H1 (cell line): ENCODE results near the gene OR6V1. TPM values are rescaled to one million over a fixed set of nuclear protein-coding genes. Genes with fewer than 3 reads are reported as not detected.

ENCODE experiments used
- CTCF ChIA-PET: fragments of 300-600 bp; sonication (Branson Sonifier 250); formaldehyde crosslinking; loops from one replicate; lab custom pipeline; 2021; ENCODE audit not compliant: partially characterized antibody; lab: Charles Lee
- POLR2A ChIA-PET: fragments of 300-600 bp; sonication (Branson Sonifier 250); formaldehyde crosslinking; loops from one replicate; lab custom pipeline; 2021; ENCODE audit warnings: inconsistent platforms; ENCODE audit not compliant: partially characterized antibody; lab: Charles Lee
- DNase-seq, 2 experiments: peaks; one replicate each; pipeline versions ENCODE4 v3.0.0 to v3.0.0-alpha.2; 2010 to 2022; ENCODE audit warnings: low spot score in 2 of 2, low read depth in 1 of 2, mixed read lengths in 1 of 2
- FAIRE-seq: peaks from 2 replicates; lab custom pipeline; 2011; peaks lifted over from hg19 to GRCh38; lab: Jason Lieb, UNC
- H2AFZ ChIP-seq: 2 replicates; pipeline ENCODE4 v1.8.1; 2012; ENCODE audit warnings: low read length, inconsistent platforms
- H2AK5ac ChIP-seq: 2 replicates; pipeline ENCODE4 v1.6.1; 2013; ENCODE audit warnings: low read depth, low read length
- H2BK120ac ChIP-seq: replicated peaks from 2 replicates; pipeline ENCODE3; 2013; ENCODE audit warnings: low read depth, low read length, inconsistent platforms
- H2BK12ac ChIP-seq: 2 replicates; pipeline ENCODE4 v1.6.1; 2013; ENCODE audit warnings: low read depth, low read length
- H2BK15ac ChIP-seq: 2 replicates; pipeline ENCODE4 v1.6.1; 2013; ENCODE audit warnings: low read length
- H2BK20ac ChIP-seq: 2 replicates; pipeline ENCODE4 v1.6.1; 2013; ENCODE audit warnings: low read length
- H2BK5ac ChIP-seq: 2 replicates; pipeline ENCODE4 v1.6.1; 2013; ENCODE audit warnings: low read depth, low read length
- H3K14ac ChIP-seq: 2 replicates; pipeline ENCODE4 v1.6.1; 2013; ENCODE audit warnings: inconsistent platforms; ENCODE audit not compliant: insufficient read length
- H3K18ac ChIP-seq: 2 replicates; pipeline ENCODE4 v1.6.1; 2013; ENCODE audit warnings: low read length; ENCODE audit errors: extremely low read depth
- H3K23ac ChIP-seq: 2 replicates; pipeline ENCODE4 v1.6.1; 2013; ENCODE audit warnings: inconsistent platforms; ENCODE audit not compliant: insufficient read length
- H3K23me2 ChIP-seq: 2 replicates; pipeline ENCODE4 v1.6.1; 2013; ENCODE audit warnings: low read depth, low read length
- H3K27ac ChIP-seq: 2 replicates; pipeline ENCODE4 v1.6.1; 2011; ENCODE audit warnings: low read depth, low read length, inconsistent platforms
- H3K27me3 ChIP-seq, 4 experiments: replicated peaks in 1 of 4; 1 replicate in 1 of 4; 2 replicates in 3 of 4; pipeline versions ENCODE4 v1.6.1 to v1.8.1; 2011 to 2013; ENCODE audit warnings: low read length in 3 of 4, mild to moderate bottlenecking in 3 of 4, inconsistent platforms in 2 of 4, mixed read lengths in 2 of 4, moderate library complexity in 1 of 4; ENCODE audit not compliant: control insufficient read depth in 3 of 4, insufficient read depth in 3 of 4; ENCODE audit errors: extremely low read depth in 1 of 4
- H3K36me3 ChIP-seq, 4 experiments: 2 replicates each; pipeline versions ENCODE4 v1.6.1 to v1.8.1; 2011 to 2013; ENCODE audit warnings: mild to moderate bottlenecking in 4 of 4, low read length in 3 of 4, moderate library complexity in 2 of 4, control low read depth in 1 of 4, inconsistent platforms in 1 of 4; ENCODE audit not compliant: insufficient read depth in 4 of 4, control insufficient read depth in 2 of 4
- H3K4ac ChIP-seq: replicated peaks from 2 replicates; pipeline ENCODE3; 2013; ENCODE audit warnings: low read length, low read depth, mixed read lengths, inconsistent platforms; ENCODE audit not compliant: insufficient read length
- H3K4me1 ChIP-seq, 4 experiments: replicated peaks in 1 of 4; 1 replicate in 1 of 4; 2 replicates in 3 of 4; pipeline versions ENCODE4 v1.6.1 to v1.8.1; 2011 to 2013; ENCODE audit warnings: low read length in 3 of 4, inconsistent platforms in 2 of 4, mixed read lengths in 1 of 4; ENCODE audit not compliant: insufficient read depth in 4 of 4, control insufficient read depth in 3 of 4
- H3K4me2 ChIP-seq, 2 experiments: 2 replicates each; pipeline versions ENCODE4 v1.6.1 to v1.8.1; 2011 to 2013; ENCODE audit warnings: low read depth in 2 of 2, low read length in 2 of 2, control low read depth in 1 of 2, inconsistent platforms in 1 of 2, mild to moderate bottlenecking in 1 of 2; ENCODE audit not compliant: insufficient read depth in 1 of 2
- H3K4me3 ChIP-seq, 4 experiments: fragments of 200-600, 300-600 bp in 1 of 4; sonication (generic), shearing (Covaris generic), sonication (Bioruptor Twin) in 1 of 4; 2 replicates each; pipeline versions ENCODE4 v1.5.1 to v1.8.1; 2011 to 2016; ENCODE audit warnings: low read length in 4 of 4, low read depth in 3 of 4, control low read depth in 2 of 4, inconsistent platforms in 2 of 4, mild to moderate bottlenecking in 2 of 4, mixed read lengths in 1 of 4, moderate library complexity in 1 of 4; ENCODE audit not compliant: insufficient read depth in 2 of 4; ENCODE audit errors: extremely low read depth in 1 of 4
- H3K56ac ChIP-seq: replicated peaks from 2 replicates; pipeline ENCODE3; 2013; ENCODE audit warnings: low read depth, mild to moderate bottlenecking, mixed read lengths, low read length, inconsistent platforms; ENCODE audit not compliant: insufficient read length
- H3K79me1 ChIP-seq: 2 replicates; pipeline ENCODE4 v1.6.1; 2013; ENCODE audit warnings: low read depth, low read length, control low read depth
- H3K79me2 ChIP-seq, 2 experiments: 2 replicates each; pipeline versions ENCODE4 v1.6.1 to v1.8.1; 2012 to 2013; ENCODE audit warnings: low read length in 2 of 2, mild to moderate bottlenecking in 2 of 2, inconsistent platforms in 1 of 2; ENCODE audit not compliant: insufficient read depth in 2 of 2, control insufficient read depth in 1 of 2
- H3K9ac ChIP-seq, 4 experiments: replicated peaks in 1 of 4; 1 replicate in 1 of 4; 2 replicates in 3 of 4; pipeline versions ENCODE4 v1.6.1 to v1.8.1; 2011 to 2013; ENCODE audit warnings: low read depth in 3 of 4, low read length in 3 of 4, control low read depth in 2 of 4, mild to moderate bottlenecking in 2 of 4, moderate library complexity in 2 of 4, inconsistent platforms in 1 of 4; ENCODE audit errors: extremely low read depth in 1 of 4
- H3K9me3 ChIP-seq, 2 experiments: 2 replicates each; pipeline versions ENCODE4 v1.6.1 to v1.8.1; 2012 to 2013; ENCODE audit warnings: mild to moderate bottlenecking in 2 of 2, moderate library complexity in 2 of 2, control low read depth in 1 of 2, inconsistent platforms in 1 of 2, low read depth in 1 of 2, low read length in 1 of 2, mixed read lengths in 1 of 2; ENCODE audit not compliant: insufficient read depth in 2 of 2
- H4K20me1 ChIP-seq, 2 experiments: replicated peaks in 1 of 2; 2 replicates each; pipeline versions ENCODE3 to v1.8.1; 2011 to 2013; ENCODE audit warnings: inconsistent platforms in 2 of 2, low read length in 2 of 2, mild to moderate bottlenecking in 1 of 2; ENCODE audit not compliant: insufficient read depth in 2 of 2, control insufficient read depth in 1 of 2
- H4K5ac ChIP-seq: 2 replicates; pipeline ENCODE4 v1.6.1; 2013; ENCODE audit warnings: low read length, low read depth, mixed read lengths, inconsistent platforms; ENCODE audit not compliant: insufficient read length
- H4K8ac ChIP-seq: 2 replicates; pipeline ENCODE4 v1.8.0; 2013; ENCODE audit warnings: mild to moderate bottlenecking, moderate library complexity, low read length, inconsistent platforms; ENCODE audit not compliant: insufficient read depth; ENCODE audit errors: extremely low read depth
- H4K91ac ChIP-seq: replicated peaks from 2 replicates; pipeline ENCODE3; 2013; ENCODE audit warnings: low read length, mixed read lengths, inconsistent platforms; ENCODE audit not compliant: insufficient read length
- CHD2 ChIP-seq: IDR thresholded peaks from 2 replicates; pipeline ENCODE4 v1.6.1; 2012; ENCODE audit warnings: low read length, improper control_type of control experiment
- CTBP2 ChIP-seq: IDR thresholded peaks from 2 replicates; pipeline ENCODE4 v1.7.0; 2011; ENCODE audit warnings: borderline replicate concordance, mild to moderate bottlenecking, moderate library complexity, mixed read lengths, low read length; ENCODE audit not compliant: insufficient read depth, insufficient read length
- GTF2F1 ChIP-seq: IDR thresholded peaks from 2 replicates; pipeline ENCODE4 v1.6.1; 2012; ENCODE audit warnings: low read depth, low read length, improper control_type of control experiment, borderline replicate concordance
- HDAC2 ChIP-seq, 2 experiments: fragments of 300-600 bp in 1 of 2; sonication (generic) in 1 of 2; IDR thresholded peaks; 2 replicates each; pipeline ENCODE4 v1.6.1; 2011 to 2012; ENCODE audit warnings: low read depth in 2 of 2, low read length in 2 of 2, mild to moderate bottlenecking in 2 of 2, moderate library complexity in 2 of 2, borderline replicate concordance in 1 of 2, inconsistent platforms in 1 of 2
- KDM5A ChIP-seq: fragments of 200-600 bp; IDR thresholded peaks from 2 replicates; pipeline ENCODE4 v1.7.1; 2012; ENCODE audit warnings: mild to moderate bottlenecking, low read length, inconsistent platforms, mixed read lengths
- NANOG ChIP-seq: IDR thresholded peaks from 2 replicates; pipeline ENCODE4 v1.6.1; 2011; ENCODE audit warnings: low read length, low read depth, mild to moderate bottlenecking, inconsistent platforms; ENCODE audit not compliant: insufficient read depth, poor library complexity, severe bottlenecking
- RFX5 ChIP-seq: IDR thresholded peaks from 2 replicates; pipeline ENCODE4 v1.6.1; 2011; ENCODE audit warnings: low read depth, low read length, improper control_type of control experiment, borderline replicate concordance
- TAF1 ChIP-seq: IDR thresholded peaks from 2 replicates; pipeline ENCODE4 v1.6.1; 2011; ENCODE audit warnings: mild to moderate bottlenecking, low read depth, low read length
- WGBS, 2 experiments: shearing (Covaris generic) in 1 of 2; methylation state at CpG; one replicate each; pipeline versions ENCODE4 v1.1.6 to v1.1.7; 2013 to 2015; ENCODE audit warnings: low lambda C conversion rate in 2 of 2, mixed read lengths in 2 of 2, inconsistent platforms in 1 of 2, low coverage in 1 of 2, missing lambda C conversion rate in 1 of 2; ENCODE audit not compliant: insufficient replicate concordance in 2 of 2, insufficient coverage in 1 of 2, insufficient read length in 1 of 2; ENCODE audit errors: extremely low coverage in 1 of 2, missing lambda C conversion rate in 1 of 2; 5-methylcytosine and 5-hydroxymethylcytosine counted together
- polyA plus RNA-seq, 7 experiments: library from polyadenylated mRNA; depleted of rRNA in 3 of 7; stranded (reverse) in 5 of 7; unstranded in 2 of 7; fragments of >200 nt in 5 of 7; fragments of 200-250 nt in 2 of 7; gene quantifications; 1 replicate in 5 of 7; 2 replicates in 1 of 7; 4 replicates in 1 of 7; pipeline versions ENCODE4 v1.2.1 to v1.2.3, GENCODE V29; 2011 to 2013; ENCODE audit warnings: missing spikeins in 2 of 7, mixed read lengths in 2 of 7
- total RNA-seq: library from RNA; stranded (reverse); fragmentation: NEBNext Ultra II Directional; extraction: Animal tissue kit (Norgen Biotek cat#: 25700); gene quantifications from 2 replicates; pipeline ENCODE4 v1.2.1, GENCODE V29; 2021
- TF ChIP-seq, protein P1 (sequence below), 3 experiments: IDR thresholded peaks; 1 replicate in 2 of 3; 2 replicates in 1 of 3; pipeline versions ENCODE4 v1.5.1 to v1.6.1; 2011; ENCODE audit warnings: low read length in 3 of 3, mild to moderate bottlenecking in 3 of 3, inconsistent platforms in 2 of 3, low read depth in 1 of 3, moderate library complexity in 1 of 3; ENCODE audit not compliant: insufficient read depth in 1 of 3; ENCODE audit errors: control extremely low read depth in 1 of 3
- TF ChIP-seq, protein P2 (sequence below): IDR thresholded peaks from 2 replicates; pipeline ENCODE4 v1.6.1; 2011; ENCODE audit warnings: low read length, improper control_type of control experiment

Gene OR6V1
- total and polyA plus RNA-seq, 2 of the 8 experiments (the other 6 are each of a cell fraction or from before 2014, with no cell fraction given), result not detected

DNA sequence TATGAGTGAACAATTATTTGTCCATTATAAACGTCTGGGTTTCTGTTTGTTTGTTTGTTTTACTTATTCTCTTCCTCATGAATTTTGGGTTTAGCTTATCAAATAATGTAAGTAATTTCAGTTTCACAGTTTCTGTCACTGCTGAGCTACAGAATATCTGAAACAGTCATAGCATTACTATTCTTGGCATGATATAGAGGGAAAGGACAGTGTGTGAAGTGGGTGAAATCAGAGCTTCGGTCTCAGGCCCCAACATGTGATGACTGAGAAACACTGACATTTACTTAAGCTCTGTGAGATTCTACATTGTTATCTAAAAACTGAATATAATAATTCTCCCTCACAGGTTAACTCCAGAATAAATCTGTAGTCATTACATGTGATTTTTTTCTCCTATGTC, 8.8 kb upstream of the OR6V1 start:
- no peak overlapping the region for H2AK5ac ChIP-seq
- no peak overlapping the region for H3K4me2 ChIP-seq
- H3K23ac ChIP-seq, result no peak overlapping the region
- H2AFZ ChIP-seq, result no peak overlapping the region
- H2BK120ac ChIP-seq, result no peak overlapping the region
- H3K9ac ChIP-seq, result no peak overlapping the region
- no peak overlapping the region for H2BK12ac ChIP-seq
- H4K91ac ChIP-seq, result no peak overlapping the region
- DNase-seq (no peak), FAIRE-seq (no peak)
- no peaks in the 10 kb centered on the region for H3K27me3 ChIP-seq
- no peak overlapping the region for H4K8ac ChIP-seq
- H4K20me1 ChIP-seq, result no peaks in the 10 kb centered on the region
- H3K18ac ChIP-seq, result no peak overlapping the region
- no peak overlapping the region for H4K5ac ChIP-seq
- 83% methylated on average over 2 of the region's 2 CpGs; no CpG with 5 or more reads in 1 of the 2 experiments for WGBS, 2 experiments
- no peak overlapping the region for H3K56ac ChIP-seq
- no peak overlapping the region for H2BK20ac ChIP-seq
- H3K23me2 ChIP-seq, result no peaks in the 10 kb centered on the region; the same call in 1 of the 2 replicates
- no peaks in the 10 kb centered on the region for H3K79me2 ChIP-seq
- H2BK15ac ChIP-seq, result no peak overlapping the region
- H3K4ac ChIP-seq, result no peak overlapping the region
- no peaks in the 10 kb centered on the region for H3K4me1 ChIP-seq
- H3K36me3 ChIP-seq, result no peaks in the 10 kb centered on the region
- H2BK5ac ChIP-seq, result no peak overlapping the region
- H3K4me3 ChIP-seq, result no peak overlapping the region
- no peak overlapping the region for H3K14ac ChIP-seq
- no peaks in the 10 kb centered on the region for H3K9me3 ChIP-seq
- H3K79me1 ChIP-seq, result no peaks in the 10 kb centered on the region
- ChIA-PET CTCF (interaction anchor here (1.2 to 5.1 kb wide), 7 partner anchors 18 to 177 kb away, joined by 3 to 24 read pairs (median 4); no protein-coding TSS in a partner anchor), POLR2A (no interaction called here)
- no peak overlapping the region for H3K27ac ChIP-seq
- TF ChIP-seq NANOG (no peak), GTF2F1 (no peak), KDM5A (no peak), TAF1 (no peak), RFX5 (no peak), CHD2 (no peak), HDAC2 (IDR thresholded peaks at IDR 0.05; ENCODE audit: borderline replicate concordance in 1 of 2, low read depth in 2 of 2, low read length in 2 of 2) (no peak), CTBP2 (no peak)
- TF ChIP-seq, protein P1, sequence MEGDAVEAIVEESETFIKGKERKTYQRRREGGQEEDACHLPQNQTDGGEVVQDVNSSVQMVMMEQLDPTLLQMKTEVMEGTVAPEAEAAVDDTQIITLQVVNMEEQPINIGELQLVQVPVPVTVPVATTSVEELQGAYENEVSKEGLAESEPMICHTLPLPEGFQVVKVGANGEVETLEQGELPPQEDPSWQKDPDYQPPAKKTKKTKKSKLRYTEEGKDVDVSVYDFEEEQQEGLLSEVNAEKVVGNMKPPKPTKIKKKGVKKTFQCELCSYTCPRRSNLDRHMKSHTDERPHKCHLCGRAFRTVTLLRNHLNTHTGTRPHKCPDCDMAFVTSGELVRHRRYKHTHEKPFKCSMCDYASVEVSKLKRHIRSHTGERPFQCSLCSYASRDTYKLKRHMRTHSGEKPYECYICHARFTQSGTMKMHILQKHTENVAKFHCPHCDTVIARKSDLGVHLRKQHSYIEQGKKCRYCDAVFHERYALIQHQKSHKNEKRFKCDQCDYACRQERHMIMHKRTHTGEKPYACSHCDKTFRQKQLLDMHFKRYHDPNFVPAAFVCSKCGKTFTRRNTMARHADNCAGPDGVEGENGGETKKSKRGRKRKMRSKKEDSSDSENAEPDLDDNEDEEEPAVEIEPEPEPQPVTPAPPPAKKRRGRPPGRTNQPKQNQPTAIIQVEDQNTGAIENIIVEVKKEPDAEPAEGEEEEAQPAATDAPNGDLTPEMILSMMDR (IDR thresholded peaks at IDR 0.05; ENCODE audit: control extremely low read depth in 1 of 3, insufficient read depth in 1 of 3, low read depth in 1 of 3, low read length in 3 of 3), result no peak
- TF ChIP-seq, protein P2, sequence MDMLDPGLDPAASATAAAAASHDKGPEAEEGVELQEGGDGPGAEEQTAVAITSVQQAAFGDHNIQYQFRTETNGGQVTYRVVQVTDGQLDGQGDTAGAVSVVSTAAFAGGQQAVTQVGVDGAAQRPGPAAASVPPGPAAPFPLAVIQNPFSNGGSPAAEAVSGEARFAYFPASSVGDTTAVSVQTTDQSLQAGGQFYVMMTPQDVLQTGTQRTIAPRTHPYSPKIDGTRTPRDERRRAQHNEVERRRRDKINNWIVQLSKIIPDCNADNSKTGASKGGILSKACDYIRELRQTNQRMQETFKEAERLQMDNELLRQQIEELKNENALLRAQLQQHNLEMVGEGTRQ, result no peak
